Testis (tissue), 3 donors: ENCODE data around the gene SLC35B1. TPM values are rescaled to one million over a fixed set of nuclear protein-coding genes. Genes with fewer than 3 reads are reported as not detected.
A peak's percentile ranks its signal among the peaks of the same experiment; 100 is the strongest.

Experiments
- DNase-seq: peaks from one replicate; pipeline ENCODE4 v3.0.0-alpha.2; 2019
- H3K27ac ChIP-seq, 2 donors: fragments of 200-600 bp; sonication (generic); one replicate each; pipeline ENCODE4 v1.5.1; 2019
- H3K27me3 ChIP-seq: fragments of 200-600 bp; sonication (generic); one replicate; pipeline ENCODE4 v1.5.1; 2019
- H3K36me3 ChIP-seq: fragments of 200-600 bp; sonication (generic); one replicate; pipeline ENCODE4 v1.5.1; 2017; ENCODE audit warnings: low read depth; ENCODE audit errors: missing control alignments
- H3K4me1 ChIP-seq: fragments of 200-600 bp; sonication (generic); one replicate; pipeline ENCODE4 v1.5.1; 2019
- H3K4me3 ChIP-seq, 2 donors: fragments of 200-600 bp; sonication (generic); one replicate each; pipeline ENCODE4 v1.5.1; 2017 to 2019
- H3K9me3 ChIP-seq: fragments of 200-600 bp; sonication (generic); one replicate; pipeline ENCODE4 v1.5.1; 2017
- POLR2A ChIP-seq: fragments of 450-650 bp; IDR thresholded peaks from one replicate; pipeline ENCODE4 v1.6.1; 2017; ENCODE audit warnings: antibody characterized with exemption, mild to moderate bottlenecking, moderate library complexity
- WGBS, 2 donors: methylation state at CpG; one replicate each; pipeline ENCODE4 v1.1.5; 2018; 5-methylcytosine and 5-hydroxymethylcytosine counted together
- intact Hi-C: fragments of 100-400 bp; cut with DNase I; formaldehyde crosslinking; loops from one replicate; pipeline ENCODE4 v1.15.1; 2023; ENCODE audit warnings: low total_unique reads
- polyA plus RNA-seq: library from polyadenylated mRNA; stranded (reverse); fragments of 350-450 nt; fragmentation: Illumina TruSeq; extraction: RNeasy Lipid Tissue Mini Kit (QIAGEN cat#74804); gene quantifications from one replicate; pipeline ENCODE4 v1.2.3, GENCODE V29; 2014; ENCODE audit warnings: low read depth, low replicate concordance; ENCODE audit not compliant: insufficient read depth
- total RNA-seq, 2 donors: library from RNA; depleted of rRNA; stranded (reverse); fragments of >200 nt; gene quantifications; one replicate each; pipeline ENCODE4 v1.2.3, GENCODE V29; 2016
- TF ChIP-seq, protein P1 (sequence below), 3 experiments: fragments of 450-650 bp in 2 of 3; fragments of 200-600 bp in 1 of 3; sonication (generic) in 1 of 3; IDR thresholded peaks; one replicate each; pipeline ENCODE4 v1.5.1; 2016 to 2019; ENCODE audit warnings: antibody characterized with exemption in 3 of 3, mild to moderate bottlenecking in 2 of 3, moderate library complexity in 1 of 3

SLC35B1 gene
- total and polyA plus RNA-seq, 3 donors from 2014 or later: 39.9 to 66.3 (median 45.4) TPM

GRCh38 chr17:49692751-49693150 lies 15.0 kb downstream of the SLC35B1 start:
- intact Hi-C loops: loop anchor here (5.0 kb wide), 1 partner anchor 120 kb away; no protein-coding TSS in a partner anchor
- no peak for TF ChIP-seq POLR2A
- TF ChIP-seq, protein P1, sequence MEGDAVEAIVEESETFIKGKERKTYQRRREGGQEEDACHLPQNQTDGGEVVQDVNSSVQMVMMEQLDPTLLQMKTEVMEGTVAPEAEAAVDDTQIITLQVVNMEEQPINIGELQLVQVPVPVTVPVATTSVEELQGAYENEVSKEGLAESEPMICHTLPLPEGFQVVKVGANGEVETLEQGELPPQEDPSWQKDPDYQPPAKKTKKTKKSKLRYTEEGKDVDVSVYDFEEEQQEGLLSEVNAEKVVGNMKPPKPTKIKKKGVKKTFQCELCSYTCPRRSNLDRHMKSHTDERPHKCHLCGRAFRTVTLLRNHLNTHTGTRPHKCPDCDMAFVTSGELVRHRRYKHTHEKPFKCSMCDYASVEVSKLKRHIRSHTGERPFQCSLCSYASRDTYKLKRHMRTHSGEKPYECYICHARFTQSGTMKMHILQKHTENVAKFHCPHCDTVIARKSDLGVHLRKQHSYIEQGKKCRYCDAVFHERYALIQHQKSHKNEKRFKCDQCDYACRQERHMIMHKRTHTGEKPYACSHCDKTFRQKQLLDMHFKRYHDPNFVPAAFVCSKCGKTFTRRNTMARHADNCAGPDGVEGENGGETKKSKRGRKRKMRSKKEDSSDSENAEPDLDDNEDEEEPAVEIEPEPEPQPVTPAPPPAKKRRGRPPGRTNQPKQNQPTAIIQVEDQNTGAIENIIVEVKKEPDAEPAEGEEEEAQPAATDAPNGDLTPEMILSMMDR (IDR thresholded peaks at IDR 0.05): no peak
- Histone ChIP-seq H3K36me3 (no peaks in the 10 kb centered on the region), H3K27ac (peak overlapping the region; percentile 78 to 89), H3K27me3 (no peaks in the 10 kb centered on the region), H3K4me1 (peaks cover 5% of the 10 kb centered on the region), H3K9me3 (no peaks in the 10 kb centered on the region), H3K4me3 (no peak overlapping the region)
- WGBS, 2 donors: 83 to 100% methylated on average over 4 of the region's 4 CpGs
- DNase-seq: no peak

GRCh38 chr17:49691677-49692191 lies 16.0 kb downstream of the SLC35B1 start:
- H3K9me3 ChIP-seq: no peaks in the 10 kb centered on the region
- peaks cover 5% of the 10 kb centered on the region for H3K4me1 ChIP-seq
- H3K4me3 ChIP-seq: no peak overlapping the region
- H3K36me3 ChIP-seq: no peaks in the 10 kb centered on the region
- DNase-seq: no peak
- peak overlapping the region; percentile 78 to 89 for H3K27ac ChIP-seq
- TF ChIP-seq, protein P1 (IDR thresholded peaks at IDR 0.05): no peak
- no peak for TF ChIP-seq POLR2A
- H3K27me3 ChIP-seq: no peaks in the 10 kb centered on the region
- intact Hi-C loops: loop anchor here (5.0 kb wide), 1 partner anchor 119 kb away; no protein-coding TSS in a partner anchor
- WGBS, 2 donors: 38 to 52% methylated on average over 8 of the region's 8 CpGs

- Histone ChIP-seq H3K27me3 (no peaks in the 10 kb centered on the region), H3K36me3 (no peaks in the 10 kb centered on the region), H3K4me3 (no peak overlapping the region), H3K9me3 (no peaks in the 10 kb centered on the region), H3K4me1 (peaks cover 5% of the 10 kb centered on the region), H3K27ac (peak overlapping the region; percentile 78 to 89)
- intact Hi-C loops: loop anchor here (5.0 kb wide), 1 partner anchor 119 kb away; no protein-coding TSS in a partner anchor
- 58 to 59% methylated on average over 9 of the region's 9 CpGs for WGBS, 2 donors
- peak; percentile 49 for DNase-seq
- no peak for TF ChIP-seq POLR2A
- TF ChIP-seq, protein P1 (IDR thresholded peaks at IDR 0.05): no peak
These were observed 16.6 kb downstream of the SLC35B1 start for GRCh38 chr17:49691086-49691676.

- TF ChIP-seq POLR2A: no peak
- TF ChIP-seq, protein P1 (IDR thresholded peaks at IDR 0.05): no peak
- intact Hi-C loops: loop anchor here (5.0 kb wide), 1 partner anchor 118 kb away; no protein-coding TSS in a partner anchor
- Histone ChIP-seq H3K27me3 (no peaks in the 10 kb centered on the region), H3K9me3 (no peaks in the 10 kb centered on the region), H3K4me1 (peaks cover 5% of the 10 kb centered on the region), H3K27ac (peak overlapping the region in 1 of 2 donors; percentile 89), H3K4me3 (no peak overlapping the region), H3K36me3 (no peaks in the 10 kb centered on the region)
- no peak for DNase-seq
- 49 to 53% methylated on average over 2 of the region's 2 CpGs for WGBS, 2 donors
These were observed 17.5 kb downstream of the SLC35B1 start for GRCh38 chr17:49690256-49690655.
